Lower lobe of right lung (tissue), 2 donors: ENCODE results near the gene DNAJC28. TPM values are rescaled to one million over a fixed set of nuclear protein-coding genes. Genes with fewer than 3 reads are reported as not detected.
A peak's percentile ranks its signal among the peaks of the same experiment; 100 is the strongest.

Experiments
- ATAC-seq, 2 donors: fragments of 200-7000 bp; cut with Tn5 transposase; one replicate each; pipeline ENCODE4 v1.9.1; 2020 to 2022; ENCODE audit warnings: mild to moderate bottlenecking in 2 of 2, moderate library complexity in 2 of 2
- DNase-seq: peaks from one replicate; pipeline ENCODE4 v3.0.0-alpha.2; 2020
- H3K27ac ChIP-seq: fragments of 200-600 bp; one replicate; pipeline ENCODE4 v1.8.0; 2022
- H3K27me3 ChIP-seq: fragments of 200-600 bp; one replicate; pipeline ENCODE4 v1.8.0; 2022; ENCODE audit warnings: low read depth
- H3K36me3 ChIP-seq: fragments of 200-600 bp; one replicate; pipeline ENCODE4 v1.8.0; 2022; ENCODE audit warnings: mild to moderate bottlenecking
- H3K4me1 ChIP-seq: fragments of 200-600 bp; one replicate; pipeline ENCODE4 v1.8.0; 2022
- H3K4me3 ChIP-seq: fragments of 200-600 bp; one replicate; pipeline ENCODE4 v1.8.0; 2022; ENCODE audit warnings: mild to moderate bottlenecking
- H3K9me3 ChIP-seq: fragments of 200-600 bp; one replicate; pipeline ENCODE4 v1.8.0; 2022
- CTCF ChIP-seq: fragments of 200-600 bp; IDR thresholded peaks from one replicate; pipeline ENCODE4 v1.8.0; 2022; ENCODE audit warnings: antibody characterized with exemption, mild to moderate bottlenecking
- intact Hi-C: fragments of 100-400 bp; cut with DNase I; formaldehyde crosslinking; loops from one replicate; pipeline ENCODE4 v1.11.0; 2022
- total RNA-seq: library from RNA; stranded (reverse); fragmentation: NEBNext Ultra II Directional; extraction: Animal tissue kit (Norgen Biotek cat#: 25700); gene quantifications from one replicate; pipeline ENCODE4 v1.2.1, GENCODE V29; 2021
- donor health status: DM: no; HTN: yes; CAD: no; lungs with severe emphysema.

The DNAJC28 gene
- total RNA-seq, 1 donor from 2014 or later = 2.1 TPM

GRCh38 chr21:33481314-33481943 lies 10.1 kb downstream of the DNAJC28 start:
- TF ChIP-seq CTCF = no peak
- Histone ChIP-seq H3K4me3 (no peak overlapping the region), H3K4me1 (peaks cover 19% of the 10 kb centered on the region), H3K27me3 (no peaks in the 10 kb centered on the region), H3K9me3 (no peaks in the 10 kb centered on the region), H3K36me3 (no peaks in the 10 kb centered on the region), H3K27ac (no peak overlapping the region)
- intact Hi-C loops = no loop called here
- ATAC-seq = no peak
- no peak for DNase-seq

GRCh38 chr21:33480481-33481103 lies 10.9 kb downstream of the DNAJC28 start:
- DNase-seq = no peak
- H3K9me3 ChIP-seq = no peaks in the 10 kb centered on the region
- H3K27ac ChIP-seq = peak overlapping the region; percentile 99
- peaks cover 19% of the 10 kb centered on the region for H3K4me1 ChIP-seq
- peaks cover 7% of the 10 kb centered on the region for H3K36me3 ChIP-seq
- intact Hi-C loops = no loop called here
- peak overlapping the region; percentile 93 for H3K4me3 ChIP-seq
- H3K27me3 ChIP-seq = no peaks in the 10 kb centered on the region
- TF ChIP-seq CTCF = no peak
- no peak for ATAC-seq

- H3K27ac ChIP-seq = peak within 1 kb of the TSS; percentile 99
- peak within 1 kb of the TSS; percentile 93 for H3K4me3 ChIP-seq
- ATAC-seq (peak; percentile 98 to 99), DNase-seq (peak; percentile 97)
- no peaks in the 10 kb centered on the region for H3K27me3 ChIP-seq
- intact Hi-C loops = no loop called here
- H3K36me3 ChIP-seq = peaks cover 7% of the 10 kb centered on the region
- peaks cover 19% of the 10 kb centered on the region for H3K4me1 ChIP-seq
- peak; percentile 61 for TF ChIP-seq CTCF
- no peaks in the 10 kb centered on the region for H3K9me3 ChIP-seq
Observed at GRCh38 chr21:33479679-33480480, 11.6 kb downstream of the DNAJC28 start, which contains the start of gene TMEM50B. TSS of gene TMEM50B (minus strand) at chr21:33479974. CDS start at chr21:33468885, 11,089 bp downstream.

GRCh38 chr21:33478935-33479678 lies 12.4 kb downstream of the DNAJC28 start:
- intact Hi-C loops = no loop called here
- ATAC-seq (peak; percentile 34 to 49), DNase-seq (peak; percentile 69)
- Histone ChIP-seq H3K36me3 (peaks cover 7% of the 10 kb centered on the region), H3K4me3 (peak overlapping the region; percentile 93), H3K27me3 (no peaks in the 10 kb centered on the region), H3K9me3 (no peaks in the 10 kb centered on the region), H3K27ac (peak overlapping the region; percentile 99), H3K4me1 (peaks cover 19% of the 10 kb centered on the region)
- TF ChIP-seq CTCF = no peak

- ATAC-seq = no peak
- Histone ChIP-seq H3K4me3 (peak overlapping the region; percentile 93), H3K4me1 (peaks cover 19% of the 10 kb centered on the region), H3K27me3 (no peaks in the 10 kb centered on the region), H3K27ac (peak overlapping the region; percentile 99), H3K9me3 (no peaks in the 10 kb centered on the region), H3K36me3 (peaks cover 7% of the 10 kb centered on the region)
- no peak for TF ChIP-seq CTCF
- DNase-seq = no peak
- intact Hi-C loops = no loop called here
Observed at GRCh38 chr21:33478182-33478581, 13.3 kb downstream of the DNAJC28 start.
